Measurements from ENCODE around the gene PDE2A. TPM values are rescaled to one million over a fixed set of nuclear protein-coding genes. Genes with fewer than 3 reads are reported as not detected.

Gene PDE2A
- total RNA-seq, 4 donors from 2014 or later = 40.6 to 68.8 (median 47.6) TPM

GRCh38 chr11:72681226-72682153 is 7.3 kb upstream of the PDE2A start:
- TF ChIP-seq CTCF (IDR thresholded peaks at IDR 0.05) = no peak
- no peaks in the 10 kb centered on the region for H3K9me3 ChIP-seq
- intact Hi-C loops (cut with DNase I) = loop anchor here (5.0 kb wide), 1 partner anchor 209 kb away; no protein-coding TSS in a partner anchor
- H3K4me1 ChIP-seq = peaks cover 17 to 49% (median 39%) of the 10 kb centered on the region in 4 donors
- H3K27ac ChIP-seq (replicated peaks in 1 of 4) = no peak overlapping the region
- H3K4me3 ChIP-seq = no peak overlapping the region
- no peak for DNase-seq (ENCODE audit: extremely low spot score)
- H3K27me3 ChIP-seq = peaks cover 0 to 41% (median 18%) of the 10 kb centered on the region in 4 donors
- H3K36me3 ChIP-seq = peaks cover 11 to 28% (median 20%) of the 10 kb centered on the region in 4 donors
- WGBS = 45% methylated on average over 17 of the region's 17 CpGs

GRCh38 chr11:72680624-72681158 is 6.5 kb upstream of the PDE2A start:
- H3K4me3 ChIP-seq = no peak overlapping the region
- intact Hi-C loops (cut with DNase I) = loop anchor here (5.0 kb wide), 1 partner anchor 208 kb away; no protein-coding TSS in a partner anchor
- H3K27ac ChIP-seq (replicated peaks in 1 of 4) = no peak overlapping the region
- peaks cover 8 to 20% (median 14%) of the 10 kb centered on the region in 4 donors for H3K36me3 ChIP-seq
- TF ChIP-seq POLR2AphosphoS5 (IDR thresholded peaks at IDR 0.05) = no peak
- no peak for TF ChIP-seq EP300 (IDR thresholded peaks at IDR 0.05)
- no peak for TF ChIP-seq CTCF (IDR thresholded peaks at IDR 0.05)
- TF ChIP-seq POLR2A (IDR thresholded peaks at IDR 0.05; ENCODE audit: low read depth) = no peak
- H3K9me3 ChIP-seq = no peaks in the 10 kb centered on the region
- 61% methylated on average over 6 of the region's 6 CpGs for WGBS
- H3K27me3 ChIP-seq = peaks cover 0 to 49% (median 25%) of the 10 kb centered on the region in 4 donors
- no peak for DNase-seq (ENCODE audit: extremely low spot score)
- peaks cover 15 to 44% (median 37%) of the 10 kb centered on the region in 4 donors for H3K4me1 ChIP-seq

- intact Hi-C loops (cut with DNase I) = loop anchor here (5.0 kb wide), 1 partner anchor 208 kb away; no protein-coding TSS in a partner anchor
- Histone ChIP-seq H3K27ac (replicated peaks in 1 of 4) (no peak overlapping the region), H3K27me3 (peaks cover 0 to 57% (median 32%) of the 10 kb centered on the region in 4 donors), H3K4me1 (peaks cover 9 to 36% (median 28%) of the 10 kb centered on the region in 4 donors), H3K9me3 (no peaks in the 10 kb centered on the region), H3K4me3 (no peak overlapping the region), H3K36me3 (peaks cover 0 to 11% (median 6%) of the 10 kb centered on the region in 4 donors)
- no peak for TF ChIP-seq POLR2AphosphoS5 (IDR thresholded peaks at IDR 0.05)
- no peak for TF ChIP-seq CTCF (IDR thresholded peaks at IDR 0.05)
- TF ChIP-seq EP300 (IDR thresholded peaks at IDR 0.05) = no peak
- no peak for TF ChIP-seq POLR2A (IDR thresholded peaks at IDR 0.05; ENCODE audit: low read depth)
- DNase-seq (ENCODE audit: extremely low spot score) = no peak
- WGBS = 67% methylated on average over 5 of the region's 5 CpGs
These were observed 5.6 kb upstream of the PDE2A start for GRCh38 chr11:72679869-72680268.

- Histone ChIP-seq H3K27ac (replicated peaks in 1 of 4) (no peak overlapping the region), H3K9me3 (no peaks in the 10 kb centered on the region), H3K36me3 (peaks cover 0 to 7% (median 0%) of the 10 kb centered on the region in 4 donors), H3K27me3 (peaks cover 3 to 71% (median 42%) of the 10 kb centered on the region in 4 donors), H3K4me1 (peaks cover 7 to 27% (median 17%) of the 10 kb centered on the region in 4 donors), H3K4me3 (no peak overlapping the region)
- intact Hi-C loops (cut with DNase I) = no loop called here
- DNase-seq (ENCODE audit: extremely low spot score) = no peak
- 83% methylated on average over 7 of the region's 8 CpGs for WGBS
- TF ChIP-seq POLR2A (IDR thresholded peaks at IDR 0.05; ENCODE audit: low read depth) (no peak), CTCF (IDR thresholded peaks at IDR 0.05) (no peak), POLR2AphosphoS5 (IDR thresholded peaks at IDR 0.05) (no peak), EP300 (IDR thresholded peaks at IDR 0.05) (no peak)
These were observed 4.3 kb upstream of the PDE2A start for GRCh38 chr11:72678524-72678923.

Measured in esophagus muscularis mucosa (tissue), 4 donors.